ENCODE results near the gene LRRC4C. TPM values are rescaled to one million over a fixed set of nuclear protein-coding genes. Genes with fewer than 3 reads are reported as not detected.

The LRRC4C gene
- total RNA-seq, 4 donors from 2014 or later: 1.5 to 2.8 (median 1.7) TPM

DNA sequence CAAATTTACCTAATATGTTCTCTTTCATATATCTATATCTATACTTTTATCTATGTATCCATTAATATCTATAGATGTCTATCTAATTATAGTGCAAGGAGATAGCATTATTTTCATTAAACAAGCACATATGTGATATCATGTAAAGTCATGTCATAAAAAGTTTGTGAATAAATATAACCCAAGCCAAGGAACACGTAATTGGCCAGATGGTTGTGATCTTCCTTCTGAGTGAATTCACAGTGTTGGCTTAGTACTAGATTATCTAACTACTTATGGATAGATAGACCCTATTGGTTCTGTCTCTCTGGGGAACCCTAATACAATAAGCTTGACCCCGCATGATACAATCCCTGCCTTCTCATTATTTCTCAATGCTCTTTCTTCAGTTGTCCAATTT is 484.4 kb downstream of the LRRC4C start:
- 93 to 97% methylated on average over 2 of the region's 2 CpGs for WGBS, 2 donors (ENCODE audit: low coverage in 1 of 2)

DNA sequence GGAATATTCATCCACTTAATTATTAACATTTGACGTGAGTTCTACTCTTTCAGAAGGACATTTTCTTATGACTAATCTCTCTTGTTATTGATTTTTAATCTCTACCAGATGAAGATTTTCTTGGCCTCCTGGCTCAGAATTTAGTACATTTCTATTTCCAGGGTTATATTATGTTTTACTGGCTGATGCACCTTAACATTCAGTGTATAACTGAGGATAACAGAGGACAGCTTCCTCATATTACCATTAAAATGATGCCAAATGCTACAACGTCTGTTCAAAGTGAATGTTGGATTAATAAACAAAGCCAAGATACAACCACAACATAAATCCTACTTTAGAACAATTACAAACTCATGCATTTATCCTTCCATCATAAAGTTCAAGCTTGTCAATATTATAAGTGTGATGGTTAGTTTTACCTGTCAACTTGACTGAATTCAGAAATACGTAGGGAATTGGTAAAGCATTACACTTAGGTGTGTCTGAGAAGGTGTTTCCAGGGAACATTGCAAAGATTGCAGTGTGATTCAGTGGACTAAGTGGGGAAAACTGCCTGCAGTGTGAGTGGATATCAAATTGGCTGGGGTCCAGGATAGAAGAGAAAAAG is 485.2 kb downstream of the LRRC4C start:
- Histone ChIP-seq H3K4me1 (no peaks in the 10 kb centered on the region), H3K27ac (no peak overlapping the region), H3K27me3 (no peaks in the 10 kb centered on the region), H3K36me3 (no peaks in the 10 kb centered on the region), H3K4me3 (no peak overlapping the region), H3K9me3 (peaks cover 0 to 18% (median 0%) of the 10 kb centered on the region in 3 donors)
- TF ChIP-seq POLR2A (IDR thresholded peaks at IDR 0.05): no peak
- no peak for TF ChIP-seq CTCF (IDR thresholded peaks at IDR 0.05)
- TF ChIP-seq POLR2AphosphoS5 (IDR thresholded peaks at IDR 0.05): no peak
- no peak for TF ChIP-seq EP300 (IDR thresholded peaks at IDR 0.05)
- 54 to 59% methylated on average over 3 of the region's 3 CpGs for WGBS, 2 donors (ENCODE audit: low coverage in 1 of 2)
- ATAC-seq: no peak

More for the DNA sequence above, 484.4 kb downstream of the LRRC4C start:
- Histone ChIP-seq H3K9me3 (peaks cover 0 to 17% (median 0%) of the 10 kb centered on the region in 3 donors), H3K27ac (no peak overlapping the region), H3K36me3 (no peaks in the 10 kb centered on the region), H3K27me3 (no peaks in the 10 kb centered on the region), H3K4me3 (no peak overlapping the region), H3K4me1 (no peaks in the 10 kb centered on the region)
- ATAC-seq: no peak
- TF ChIP-seq POLR2AphosphoS5 (IDR thresholded peaks at IDR 0.05) (no peak), POLR2A (IDR thresholded peaks at IDR 0.05) (no peak), CTCF (IDR thresholded peaks at IDR 0.05) (no peak), EP300 (IDR thresholded peaks at IDR 0.05) (no peak)

DNA sequence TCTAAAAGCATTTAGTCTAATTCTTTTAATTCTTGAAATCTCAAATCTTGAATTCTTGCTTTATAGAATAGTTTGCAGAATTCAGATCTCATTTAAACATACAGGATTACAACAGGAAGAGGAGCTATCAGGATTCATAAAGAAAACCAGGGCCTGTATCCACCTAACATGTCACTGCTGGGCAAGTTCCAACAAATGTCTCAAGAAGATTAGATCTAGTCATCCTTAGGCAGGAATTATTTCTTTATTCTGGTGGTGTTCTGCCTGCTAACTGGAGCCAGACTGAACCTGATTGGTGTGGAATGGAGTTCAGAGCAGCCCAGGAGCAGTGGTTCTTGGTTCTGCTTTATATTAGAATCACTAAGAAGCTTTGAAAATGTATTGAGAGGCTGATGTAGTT is 500.7 kb downstream of the LRRC4C start:
- Histone ChIP-seq H3K9me3 (no peaks in the 10 kb centered on the region), H3K36me3 (no peaks in the 10 kb centered on the region), H3K27ac (no peak overlapping the region), H3K27me3 (no peaks in the 10 kb centered on the region), H3K4me3 (no peak overlapping the region), H3K4me1 (no peaks in the 10 kb centered on the region)
- TF ChIP-seq POLR2AphosphoS5 (IDR thresholded peaks at IDR 0.05): no peak
- no peak for TF ChIP-seq CTCF (IDR thresholded peaks at IDR 0.05)
- TF ChIP-seq EP300 (IDR thresholded peaks at IDR 0.05): no peak
- no peak for TF ChIP-seq POLR2A (IDR thresholded peaks at IDR 0.05)
- ATAC-seq: no peak

- Histone ChIP-seq H3K4me1 (no peaks in the 10 kb centered on the region), H3K27me3 (no peaks in the 10 kb centered on the region), H3K27ac (no peak overlapping the region), H3K4me3 (no peak overlapping the region), H3K9me3 (no peaks in the 10 kb centered on the region), H3K36me3 (no peaks in the 10 kb centered on the region)
- TF ChIP-seq POLR2AphosphoS5 (IDR thresholded peaks at IDR 0.05) (no peak), EP300 (IDR thresholded peaks at IDR 0.05) (no peak)
- 63 to 75% methylated on average over 1 of the region's 1 CpG for WGBS, 2 donors (ENCODE audit: low coverage in 1 of 2)
- ATAC-seq: no peak
Observed at GRCh38 chr11:40952479-40952878, 507.0 kb downstream of the LRRC4C start.

DNA sequence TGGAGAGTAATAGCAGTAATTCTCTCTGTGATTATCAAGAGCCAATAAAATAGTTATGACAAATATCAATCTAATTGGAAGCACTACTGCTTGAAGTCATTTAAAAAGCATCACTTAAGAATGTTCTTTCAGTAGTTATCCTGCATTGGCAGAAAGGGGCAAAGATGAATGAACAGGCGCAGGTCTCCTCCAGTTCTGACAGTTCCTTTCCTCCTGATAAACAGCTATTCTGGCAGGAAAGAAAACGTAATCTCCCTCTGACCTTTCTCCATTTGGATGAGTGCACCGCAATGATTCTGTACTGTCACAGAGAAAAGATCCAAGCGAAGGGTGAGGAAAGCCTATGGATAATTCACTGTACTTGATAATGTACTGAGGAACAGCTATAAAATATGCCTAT is 521.5 kb downstream of the LRRC4C start:
- Histone ChIP-seq H3K4me3 (no peak overlapping the region), H3K36me3 (no peaks in the 10 kb centered on the region), H3K27me3 (no peaks in the 10 kb centered on the region), H3K9me3 (no peaks in the 10 kb centered on the region), H3K27ac (no peak overlapping the region), H3K4me1 (no peaks in the 10 kb centered on the region)
- ATAC-seq: no peak
- no peak for TF ChIP-seq POLR2A (IDR thresholded peaks at IDR 0.05)
- TF ChIP-seq POLR2AphosphoS5 (IDR thresholded peaks at IDR 0.05): no peak
- TF ChIP-seq CTCF (IDR thresholded peaks at IDR 0.05): no peak
- TF ChIP-seq EP300 (IDR thresholded peaks at IDR 0.05): no peak
- WGBS, 2 donors (ENCODE audit: low coverage in 1 of 2): 19 to 45% methylated on average over 4 of the region's 4 CpGs

All from gastroesophageal sphincter (tissue), 4 donors.